GM21529 (cell line): ENCODE measurements around the gene GUSB.

ENCODE experiments used
- ATAC-seq: cut with Tn5 transposase; IDR thresholded peaks from one replicate; pipeline ENCODE4 v1.9.1; 2021; ENCODE audit not compliant: unreplicated experiment

The GUSB gene

GRCh38 chr7:65938336-65938895, 43.6 kb downstream of the GUSB start:
- ATAC-seq: no peak

GRCh38 chr7:65937296-65937695, 44.7 kb downstream of the GUSB start:
- no peak for ATAC-seq

GRCh38 chr7:65931685-65932084, 50.3 kb downstream of the GUSB start:
- ATAC-seq: no peak

GRCh38 chr7:65927489-65928448, 54.2 kb downstream of the GUSB start:
- no peak for ATAC-seq

- ATAC-seq: no peak
Measured at GRCh38 chr7:65926588-65926987, 55.4 kb downstream of the GUSB start.

- no peak for ATAC-seq
Measured at GRCh38 chr7:65925040-65925439, 57.0 kb downstream of the GUSB start.

- ATAC-seq: no peak
Measured at GRCh38 chr7:65924193-65924592, 57.8 kb downstream of the GUSB start.

GRCh38 chr7:65923316-65923715, 58.7 kb downstream of the GUSB start:
- no peak for ATAC-seq

GRCh38 chr7:65915921-65916657, 65.9 kb downstream of the GUSB start:
- ATAC-seq: no peak

GRCh38 chr7:65912237-65912636, 69.8 kb downstream of the GUSB start:
- no peak for ATAC-seq
